IPS DF 19.7 (cell line): Measurements from ENCODE around the gene ARHGAP27.
"Not testable (repeated sequence)": the region's sequence is repeated elsewhere in the genome, so short reads cannot be mapped to it uniquely, and the experiment has no call there.

Experiments
- DNase-seq: peaks from one replicate; pipeline ENCODE4 v3.0.0-alpha.2; 2013; ENCODE audit warnings: low read depth, low spot score

ARHGAP27 gene

GRCh38 chr17:45447650-45448049 is 15.0 kb upstream of the ARHGAP27 start:
- DNase-seq, result not testable (repeated sequence)

GRCh38 chr17:45446872-45447625 is 14.4 kb upstream of the ARHGAP27 start:
- not testable (repeated sequence) for DNase-seq

- DNase-seq, result not testable (repeated sequence)
These were observed 13.5 kb upstream of the ARHGAP27 start for GRCh38 chr17:45445901-45446743.

GRCh38 chr17:45444856-45445820 is 12.5 kb upstream of the ARHGAP27 start:
- not testable (repeated sequence) for DNase-seq

GRCh38 chr17:45444301-45444700 is 11.6 kb upstream of the ARHGAP27 start:
- not testable (repeated sequence) for DNase-seq

- DNase-seq, result not testable (repeated sequence)
These were observed 10.9 kb upstream of the ARHGAP27 start for GRCh38 chr17:45443371-45444260.

- no peak for DNase-seq
These were observed 9.0 kb upstream of the ARHGAP27 start for GRCh38 chr17:45441526-45442310.

- not testable (repeated sequence) for DNase-seq
These were observed 8.3 kb upstream of the ARHGAP27 start for GRCh38 chr17:45440839-45441515.

- no peak for DNase-seq
These were observed 7.6 kb upstream of the ARHGAP27 start for GRCh38 chr17:45440161-45440778.

- no peak for DNase-seq
These were observed 6.4 kb upstream of the ARHGAP27 start for GRCh38 chr17:45438931-45439610.

- no peak for DNase-seq
These were observed 5.0 kb upstream of the ARHGAP27 start for GRCh38 chr17:45437465-45438283.

- DNase-seq, result no peak
These were observed 4.2 kb upstream of the ARHGAP27 start for GRCh38 chr17:45436625-45437464.

GRCh38 chr17:45436161-45436560 is 3.5 kb upstream of the ARHGAP27 start:
- no peak for DNase-seq

GRCh38 chr17:45435481-45435880 is 2.8 kb upstream of the ARHGAP27 start:
- no peak for DNase-seq

GRCh38 chr17:45433159-45433535 is 477 bp upstream of the ARHGAP27 start:
- DNase-seq, result no peak
